Stimulated activated naive CD8-positive, alpha-beta T cell treated with anti-CD3 and anti-CD28 coated beads, Interleukin-15, Interleukin-2, amounts not matched to agents 100 U/mL and 50 U/mL, for 24 hours (primary cell): ENCODE results near the gene S1PR5.
A peak's percentile ranks its signal among the peaks of the same experiment; 100 is the strongest.

Experiments used
- ATAC-seq: fragments of 150-1000 bp; cut with Tn5 transposase; one replicate; pipeline ENCODE4 v1.10.0; 2021
- DNase-seq: peaks from one replicate; pipeline ENCODE4 v3.0.0; 2021

Gene S1PR5

DNA sequence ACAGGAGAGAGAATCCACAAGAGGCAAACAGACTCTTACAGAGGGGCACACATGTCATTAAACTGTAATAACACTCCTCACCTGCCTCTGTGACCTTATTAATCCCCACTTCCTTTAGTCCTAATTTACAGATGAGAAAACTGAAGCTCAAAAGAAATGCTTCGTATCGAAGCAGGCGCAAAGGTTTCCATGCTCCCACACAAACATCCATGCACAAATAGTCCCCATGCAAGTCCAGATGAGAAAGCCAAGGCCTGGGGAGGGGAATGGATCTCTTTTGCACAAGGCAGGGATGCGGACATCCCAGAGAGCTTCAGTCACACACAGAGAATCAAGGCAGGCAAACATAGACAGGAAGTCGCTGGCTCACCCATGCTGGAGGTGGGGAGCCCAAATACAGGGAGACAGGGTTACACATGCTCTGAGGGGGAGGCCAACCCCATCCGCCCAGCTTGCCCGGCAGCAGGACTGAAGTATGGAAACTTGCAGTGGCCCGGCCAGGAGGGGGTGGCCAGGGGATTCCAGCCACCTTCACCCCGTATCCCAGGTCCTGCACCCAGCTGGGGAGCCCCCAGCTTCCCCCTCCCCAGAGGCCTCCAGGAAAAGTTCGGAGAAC, 468 bp downstream of the S1PR5 start:
- DNase-seq (no peak), ATAC-seq (no peak)

DNA sequence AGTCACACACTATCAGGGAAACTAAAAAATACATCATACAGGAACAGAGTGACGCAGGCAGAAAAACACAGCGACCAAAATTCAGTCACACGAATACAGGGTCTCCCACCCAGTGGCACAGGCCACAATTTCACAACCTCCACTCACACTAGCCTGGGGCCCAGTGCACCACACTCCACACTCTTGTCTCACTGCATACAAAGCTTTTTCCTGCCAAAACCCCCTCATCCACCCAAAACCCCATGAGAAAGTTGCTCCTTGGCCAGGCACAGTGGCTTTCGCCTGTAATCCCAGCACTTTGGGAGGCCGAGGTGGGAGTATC, 1.2 kb downstream of the S1PR5 start:
- ATAC-seq (no peak), DNase-seq (no peak)

DNA sequence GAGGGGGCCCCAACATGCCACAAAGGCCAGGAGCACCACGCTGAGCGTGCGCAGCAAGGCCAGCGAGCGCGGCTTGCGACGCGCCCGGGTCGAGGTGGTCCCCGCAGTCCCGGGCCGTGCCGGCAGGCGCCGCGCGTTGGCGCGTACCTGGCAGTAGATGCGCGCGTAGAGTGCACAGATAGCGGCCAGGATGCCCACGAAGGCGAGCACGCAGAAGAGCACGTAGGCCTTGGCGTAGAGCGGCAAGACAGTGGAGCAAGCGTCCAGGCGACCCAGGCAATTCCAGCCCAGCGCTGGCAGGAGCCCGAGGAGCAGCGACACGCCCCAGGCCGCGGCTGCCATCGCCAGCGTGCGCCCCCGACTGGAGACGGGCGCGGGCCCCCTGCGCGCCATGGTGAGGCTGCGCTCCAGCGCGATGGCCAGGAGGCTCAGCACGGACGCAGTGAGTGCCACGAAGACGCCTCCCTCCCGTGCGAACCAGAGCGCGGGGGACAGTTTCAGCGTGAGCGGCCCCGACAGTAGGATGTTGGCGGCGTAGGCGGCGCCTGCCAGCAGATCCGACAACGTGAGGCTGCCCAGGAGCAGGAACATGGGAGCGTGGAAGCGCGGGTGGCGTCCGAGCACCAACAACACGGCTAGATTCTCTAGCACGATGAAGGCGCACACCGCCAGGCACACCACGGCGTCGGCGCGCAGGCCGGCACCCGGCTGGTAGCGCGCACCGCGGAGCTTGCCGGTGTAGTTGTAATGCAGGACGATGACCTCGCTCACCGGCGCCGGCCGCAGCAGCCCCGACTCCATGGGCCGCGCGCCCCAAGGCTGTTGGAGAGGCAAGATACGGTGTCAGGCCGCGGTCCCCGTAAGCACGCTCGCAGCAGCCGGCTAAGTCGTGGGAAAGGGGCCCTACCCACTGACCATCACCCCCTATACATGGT, 2.8 kb downstream of the S1PR5 start:
- peak; percentile 55 for DNase-seq
- peak; percentile 62 for ATAC-seq

DNA sequence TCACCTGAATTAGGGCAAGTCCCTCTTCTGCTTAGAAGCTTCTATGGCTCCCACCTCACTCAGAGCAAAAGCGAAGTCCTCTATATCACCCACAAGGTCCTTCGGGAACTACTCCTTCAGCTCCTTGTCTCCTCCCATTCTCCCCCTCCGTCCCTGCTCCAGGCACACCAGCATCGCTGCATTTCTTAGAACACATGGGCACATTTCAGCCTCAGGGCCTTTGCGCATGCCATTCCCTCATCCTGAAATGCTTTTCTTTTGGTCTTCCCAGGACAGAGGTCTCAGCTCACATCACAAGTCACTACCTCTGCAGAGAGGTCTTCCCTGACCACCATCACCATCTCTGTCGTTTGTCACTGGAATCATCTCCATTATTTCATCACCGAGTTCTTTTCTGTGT, 4.0 kb downstream of the S1PR5 start:
- DNase-seq (no peak), ATAC-seq (no peak)

DNA sequence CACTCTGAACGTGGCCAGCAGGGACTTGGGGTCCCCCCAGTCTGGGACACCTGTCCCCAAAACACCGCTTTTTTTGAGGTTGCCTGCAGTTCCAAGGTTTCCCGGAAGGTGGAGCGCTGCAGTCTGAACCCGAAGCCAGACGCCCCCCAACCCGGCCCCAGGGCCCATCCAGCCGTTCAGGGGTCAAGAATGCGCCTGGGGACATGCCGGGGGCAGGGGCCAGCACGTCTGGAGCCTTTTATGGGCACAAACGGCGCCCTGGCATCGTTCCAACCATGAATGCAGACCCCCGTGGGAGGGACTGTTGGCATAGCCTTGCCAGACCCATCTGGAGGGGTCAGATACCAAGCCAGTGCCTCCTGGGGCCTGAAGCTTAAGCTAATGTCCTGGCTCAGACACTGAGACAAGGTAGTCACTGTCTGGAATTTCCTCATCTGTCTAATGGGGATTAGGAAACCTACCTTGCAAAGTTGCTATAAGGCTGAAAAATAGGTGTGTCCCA, 6.9 kb downstream of the S1PR5 start:
- DNase-seq (peak; percentile 74), ATAC-seq (no peak)

DNA sequence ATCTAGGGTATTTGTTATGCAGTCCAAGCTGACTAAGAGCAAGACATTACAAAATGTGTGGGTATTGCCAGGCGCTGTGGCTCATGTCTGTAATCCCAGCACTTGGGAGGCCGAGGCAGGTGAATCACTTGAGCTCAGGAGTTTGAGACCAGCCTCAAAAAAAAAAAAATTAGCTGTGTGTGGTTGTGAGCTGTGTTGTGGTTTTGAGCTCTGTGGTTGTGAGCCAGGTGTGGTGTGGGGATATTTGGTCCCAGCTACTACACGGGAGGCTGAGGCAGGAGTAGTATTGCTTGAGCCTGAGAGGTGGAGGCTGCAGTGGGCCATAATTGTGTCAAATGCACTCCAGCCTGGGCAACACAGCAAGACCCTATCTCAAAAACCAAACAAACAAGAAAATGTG, 8.5 kb downstream of the S1PR5 start:
- DNase-seq (no peak), ATAC-seq (peak; percentile 80)

DNA sequence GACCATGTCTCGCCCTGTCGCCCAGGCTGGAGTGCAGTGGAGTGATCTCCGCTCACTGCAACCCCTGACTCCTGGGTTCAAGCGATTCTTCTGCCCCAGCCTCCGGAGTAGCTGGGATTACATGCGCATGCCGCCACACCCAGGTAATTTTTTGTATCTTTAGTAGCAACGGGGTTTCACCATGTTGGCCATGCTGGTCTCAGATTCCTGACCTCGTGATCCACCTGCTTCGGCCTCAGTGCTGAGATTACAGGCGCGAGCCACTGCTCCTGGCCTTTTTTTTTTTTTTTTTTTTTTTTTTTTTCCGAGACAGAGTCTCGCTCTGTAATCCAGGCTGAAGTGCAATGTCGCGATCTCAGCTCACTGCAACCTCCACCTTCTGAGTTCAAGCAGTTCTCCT, 9.2 kb downstream of the S1PR5 start:
- ATAC-seq, result no peak
- DNase-seq, result no peak

DNA sequence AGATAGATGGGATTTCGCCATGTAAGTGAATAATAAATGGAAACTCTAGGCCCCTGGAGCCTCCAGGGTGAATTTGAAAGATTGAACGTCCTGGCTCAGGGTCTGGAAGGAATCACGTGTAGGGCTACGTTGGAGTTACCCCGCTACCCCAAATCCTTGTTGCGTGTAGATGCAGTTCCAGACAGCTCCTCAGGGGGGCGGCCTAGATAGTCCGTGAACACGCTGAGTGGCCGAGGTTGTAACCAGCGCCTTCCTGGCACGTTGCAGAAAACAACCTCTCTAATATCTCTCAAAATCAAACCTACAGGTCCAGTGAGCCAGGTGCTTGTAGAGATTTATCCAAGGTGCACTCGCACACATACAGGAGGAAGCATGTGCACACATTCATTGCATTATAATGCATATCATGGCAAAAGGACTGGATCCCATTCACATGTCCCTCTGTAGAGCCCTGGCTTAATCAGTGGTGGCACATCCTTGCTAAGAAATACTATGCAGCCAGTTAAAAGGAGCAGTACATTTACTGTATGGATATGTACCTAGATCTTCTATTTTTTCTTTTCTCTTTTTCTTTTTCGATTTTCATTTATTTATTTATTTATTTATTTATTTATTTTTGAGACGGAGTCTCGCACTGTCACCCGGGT, 11.5 kb downstream of the S1PR5 start:
- DNase-seq (peak; percentile 90), ATAC-seq (peak; percentile 33)

DNA sequence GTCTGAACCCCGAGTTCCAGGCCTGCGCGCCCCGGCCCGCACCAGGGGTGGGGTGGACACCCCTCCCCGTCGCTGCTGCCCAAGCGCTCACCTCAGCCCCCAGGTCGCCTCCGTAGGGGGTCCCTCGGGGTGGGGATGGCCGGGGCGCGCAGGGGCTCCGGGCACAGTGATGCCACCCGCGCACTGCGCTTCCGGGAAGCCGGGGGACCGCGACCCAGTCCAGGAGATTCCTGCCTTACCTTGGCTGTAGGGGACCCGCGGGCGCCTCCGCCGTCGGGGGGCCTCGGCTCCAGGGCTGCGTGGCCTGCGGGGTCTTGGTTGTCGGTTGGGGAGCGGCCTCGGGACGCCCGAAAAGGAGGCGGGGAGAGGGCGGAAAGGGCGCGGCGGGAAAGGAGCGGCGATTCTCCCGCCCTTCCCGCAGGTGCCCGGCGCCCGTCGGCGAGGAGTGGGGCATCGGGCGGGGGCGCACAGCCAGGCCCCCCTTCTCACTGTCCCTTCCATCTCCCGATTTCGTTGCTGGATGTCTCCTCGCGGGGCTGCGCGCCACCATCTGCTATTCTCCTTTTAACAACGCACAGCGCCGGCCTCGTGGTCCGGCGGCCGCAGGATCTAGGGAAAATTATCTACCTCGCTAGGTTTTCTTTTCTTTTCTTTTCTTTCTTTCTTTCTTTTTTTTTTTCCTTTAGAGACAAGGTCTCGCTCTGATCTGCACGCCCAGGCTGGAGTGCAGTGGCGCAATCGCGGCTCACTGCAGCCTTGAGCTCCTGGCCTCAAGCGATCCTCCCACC, 14.1 kb downstream of the S1PR5 start, which contains the start of gene KEAP1:
KEAP1 (minus strand) TSS at position 355 of the 788 bp plus-strand sequence. CDS start 3,323 bp downstream, outside the sequence.
- DNase-seq (peak; percentile 57), ATAC-seq (peak; percentile 24)

DNA sequence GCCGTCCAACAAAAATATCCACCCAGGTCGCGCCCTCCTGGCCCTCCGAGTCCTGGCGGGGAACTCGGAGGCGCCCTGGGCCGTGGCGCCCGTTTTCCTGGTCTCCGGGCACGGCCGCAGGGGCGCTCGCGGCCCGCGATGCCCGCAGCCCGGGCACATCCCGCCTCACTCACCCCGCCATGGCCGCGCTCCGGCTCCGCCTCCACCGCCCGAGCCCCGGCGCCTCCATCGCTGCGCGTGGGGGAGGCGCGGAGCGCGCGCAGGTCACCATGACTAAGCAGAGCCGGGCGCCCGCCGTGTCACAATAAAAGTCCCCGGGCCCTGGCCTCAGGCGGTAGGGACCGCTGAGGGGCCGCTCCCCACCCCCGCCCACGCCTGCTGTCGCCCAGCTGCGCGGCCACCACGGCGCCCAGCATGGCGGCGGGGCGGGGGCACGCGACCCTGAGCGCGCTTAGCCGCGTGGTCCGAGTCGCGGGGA, 14.7 kb downstream of the S1PR5 start:
- ATAC-seq (peak; percentile 97), DNase-seq (peak; percentile 93)

DNA sequence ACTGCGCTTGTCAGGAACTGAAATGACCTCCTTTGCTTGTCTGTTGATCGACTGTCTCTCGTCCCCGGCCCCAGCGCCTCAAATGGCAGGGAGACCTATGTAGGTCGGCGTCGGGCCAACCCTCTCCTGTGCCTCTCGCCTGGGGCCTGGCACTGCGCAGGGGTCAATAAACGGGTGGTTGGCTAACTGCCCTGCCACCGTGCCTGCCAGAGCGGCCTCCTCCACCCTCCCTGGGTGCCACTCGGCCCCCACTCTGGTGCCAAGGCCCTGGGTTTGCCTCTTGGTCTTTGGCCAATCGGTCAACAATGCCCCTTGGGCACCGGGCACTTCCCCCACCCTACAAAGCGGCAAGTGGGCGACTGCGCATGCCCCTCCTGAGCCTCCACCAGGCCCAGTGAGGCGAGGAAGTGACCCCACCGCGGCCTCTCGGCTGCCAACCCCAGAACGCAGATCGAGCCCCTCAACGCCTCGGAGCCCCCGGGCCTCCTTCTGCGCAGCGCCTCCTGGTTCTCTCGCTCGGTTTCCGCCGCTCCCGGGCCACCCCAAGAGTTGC, 15.2 kb downstream of the S1PR5 start:
- DNase-seq (peak; percentile 70), ATAC-seq (peak; percentile 29)

DNA sequence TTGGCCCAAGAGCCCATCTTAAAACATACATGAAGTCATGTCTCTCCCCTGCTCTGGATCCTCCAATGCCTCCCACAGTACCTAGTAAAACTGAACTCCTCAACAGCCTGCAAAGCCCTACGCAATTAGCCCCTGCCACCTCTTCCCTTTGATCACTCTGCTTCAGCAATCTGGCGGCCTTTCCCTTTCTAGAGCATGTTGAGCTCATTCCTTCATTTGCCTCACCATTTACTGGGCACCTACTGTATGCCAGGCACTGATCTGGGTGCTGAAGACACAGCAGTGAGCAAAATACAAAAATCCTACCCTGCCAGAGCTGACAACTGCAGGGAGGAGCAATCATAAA, 17.0 kb downstream of the S1PR5 start:
- ATAC-seq, result no peak
- no peak for DNase-seq

DNA sequence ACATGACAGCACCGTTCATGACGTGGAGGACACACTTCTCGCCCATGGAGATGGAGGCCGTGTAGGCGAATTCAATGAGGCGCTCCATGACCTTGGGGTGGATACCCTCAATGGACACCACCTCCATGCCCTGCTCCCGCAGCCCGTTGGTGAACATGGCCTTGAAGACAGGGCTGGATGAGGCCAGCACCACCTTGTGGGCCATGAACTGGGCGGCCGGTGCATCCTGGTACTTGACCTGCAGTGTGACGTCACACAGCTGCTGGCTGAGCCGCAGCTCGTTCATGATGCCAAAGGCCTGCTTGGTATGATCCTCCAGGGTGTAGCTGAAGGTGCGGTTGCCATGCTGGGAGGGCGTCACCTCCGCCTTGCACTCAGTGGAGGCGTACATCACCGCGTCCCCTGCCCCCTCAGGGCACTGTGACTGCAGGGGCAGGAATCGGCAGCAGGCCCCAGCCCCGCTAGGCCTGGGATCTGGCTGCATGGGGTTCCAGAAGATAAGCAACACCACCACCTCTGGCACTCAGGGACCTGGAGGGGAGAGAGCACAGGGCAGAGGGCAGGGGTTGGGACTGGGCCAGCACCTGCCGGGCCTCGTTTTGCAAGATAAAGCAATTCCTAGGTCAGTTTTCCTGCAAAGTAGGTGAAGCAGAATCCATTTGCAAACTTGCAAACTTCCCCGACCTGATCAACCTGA, 17.5 kb downstream of the S1PR5 start:
- no peak for ATAC-seq
- no peak for DNase-seq

DNA sequence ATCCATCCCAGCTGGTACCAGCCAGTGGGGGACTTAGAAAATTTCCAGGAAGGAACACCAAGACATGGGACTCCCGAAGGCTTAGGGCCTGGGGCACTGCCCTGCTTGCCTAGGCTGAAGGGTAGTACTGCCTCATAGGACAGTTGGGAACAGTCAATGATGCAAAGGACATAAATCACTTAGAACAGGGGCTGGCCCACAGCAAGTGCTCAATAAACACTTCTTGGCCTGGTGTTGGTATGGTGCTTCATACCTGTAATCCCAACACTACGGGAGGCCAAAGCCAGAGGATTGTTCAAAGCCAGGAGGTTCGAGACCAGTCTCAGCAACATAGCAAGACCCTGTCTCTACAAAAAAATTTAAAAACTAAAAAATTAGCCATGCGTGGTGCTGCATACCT, 19.9 kb downstream of the S1PR5 start:
- no peak for DNase-seq
- ATAC-seq, result no peak

DNA sequence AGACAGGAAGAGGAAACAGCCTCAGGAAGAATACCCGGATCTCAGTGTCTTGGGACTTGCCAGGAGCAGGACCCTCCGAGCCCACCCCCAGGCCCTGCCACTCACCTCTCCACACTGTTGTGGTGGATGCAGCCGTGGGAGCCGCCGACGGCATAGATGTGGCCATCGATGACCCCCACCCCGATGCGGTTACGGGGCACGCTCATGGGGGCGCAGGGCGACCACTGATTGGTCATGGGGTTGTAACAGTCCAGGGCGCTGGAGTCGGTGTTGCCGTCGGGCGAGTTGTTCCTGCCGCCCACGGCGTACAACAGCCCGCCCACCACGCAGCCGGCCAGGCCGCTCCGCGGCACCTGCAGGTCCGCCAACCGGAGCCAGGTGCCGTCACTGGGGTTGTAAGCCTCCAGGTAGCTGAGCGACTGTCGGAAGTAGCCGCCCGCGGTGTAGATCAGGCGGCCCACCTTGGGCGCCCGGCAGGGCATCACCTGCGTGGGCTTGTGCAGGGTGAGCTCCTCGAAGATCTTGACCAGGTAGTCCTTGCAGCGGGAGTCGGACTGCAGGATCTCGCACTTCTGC, 25.7 kb downstream of the S1PR5 start:
- DNase-seq (no peak), ATAC-seq (no peak)

DNA sequence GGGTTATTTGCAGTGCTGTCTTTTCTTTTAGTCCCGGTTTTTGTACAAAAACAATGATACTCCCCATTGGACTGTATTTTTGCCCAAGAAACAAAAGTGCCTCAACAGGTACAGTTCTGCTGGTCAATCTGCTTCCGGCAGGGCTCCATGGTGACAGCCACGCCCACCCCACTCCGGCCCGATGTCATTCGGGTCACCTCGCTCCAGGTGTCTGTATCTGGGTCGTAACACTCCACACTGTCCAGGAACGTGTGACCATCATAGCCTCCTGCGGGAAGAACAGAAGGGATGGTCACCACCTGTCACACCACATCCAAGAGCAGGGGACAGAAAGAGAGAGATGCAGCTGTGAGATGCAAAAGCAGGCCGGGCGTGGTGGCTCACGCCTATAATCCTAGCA, 30.7 kb downstream of the S1PR5 start:
- DNase-seq (no peak), ATAC-seq (no peak)

DNA sequence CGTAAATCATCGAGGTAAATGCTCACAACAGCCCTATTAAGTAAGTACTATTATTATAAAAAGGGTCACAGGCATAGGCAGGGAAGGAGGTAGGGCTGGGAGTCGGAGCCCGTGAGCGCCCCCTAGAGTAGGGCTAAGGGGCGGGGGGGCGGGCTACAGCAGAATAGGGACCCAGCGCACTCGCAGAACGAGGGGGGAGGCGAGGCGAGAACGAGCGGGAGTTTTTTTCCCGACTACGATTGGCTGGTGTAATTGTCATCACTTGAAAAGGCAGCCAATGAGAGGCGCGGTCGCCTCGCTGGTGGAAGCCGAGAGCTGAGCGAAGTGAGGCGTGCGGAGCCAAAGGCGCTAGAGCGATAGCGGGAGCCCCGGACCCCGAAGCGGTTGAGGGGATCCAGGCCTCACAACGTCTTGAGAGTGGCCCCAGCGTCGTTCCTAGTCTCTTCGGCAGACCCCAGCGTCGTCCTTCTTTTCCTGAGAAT, 38.3 kb downstream of the S1PR5 start:
- ATAC-seq, result peak; percentile 98
- peak; percentile 89 for DNase-seq

DNA sequence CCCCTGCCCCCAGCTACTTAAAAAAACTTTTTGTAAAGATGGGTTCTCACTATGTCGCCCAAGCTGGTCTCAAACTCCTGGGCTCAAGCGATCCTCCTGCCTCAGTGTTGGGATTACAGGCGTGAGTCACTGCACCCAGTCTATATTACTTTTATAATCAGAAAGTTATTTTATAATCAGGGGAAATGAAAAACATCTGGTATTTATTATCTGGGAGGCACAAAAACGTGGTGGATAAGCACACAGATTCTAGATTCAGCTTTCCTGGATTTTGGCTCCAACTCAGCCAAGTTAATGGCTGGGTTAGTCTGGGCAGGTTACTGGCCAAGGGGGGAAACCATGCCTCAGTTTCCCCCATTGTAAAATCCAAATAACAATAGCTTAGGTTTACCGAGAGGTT, 38.8 kb downstream of the S1PR5 start:
- no peak for ATAC-seq
- no peak for DNase-seq

DNA sequence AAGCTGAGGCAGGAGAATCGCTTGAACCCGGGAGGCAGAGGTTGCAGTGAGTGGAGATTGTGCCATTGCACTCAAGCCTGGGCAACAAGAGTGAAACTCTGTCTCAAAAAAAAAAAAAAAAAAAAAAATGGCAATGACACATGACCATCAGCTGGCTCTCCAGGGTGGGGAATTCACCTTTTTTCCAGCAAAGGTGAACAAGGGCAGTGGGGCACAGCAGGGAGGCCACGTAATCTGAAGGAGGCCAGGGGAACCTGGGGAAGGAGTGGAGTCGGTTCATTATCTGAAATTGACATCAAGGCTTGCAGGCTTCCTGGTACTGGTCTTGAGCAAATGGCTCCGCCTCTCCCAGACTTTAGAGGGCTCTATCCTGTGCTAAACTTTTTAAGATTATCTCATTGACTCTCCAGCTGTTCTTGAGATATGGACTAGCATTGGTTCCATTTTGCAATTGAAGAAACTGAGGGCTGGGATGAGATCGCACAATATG, 42.2 kb downstream of the S1PR5 start:
- DNase-seq (no peak), ATAC-seq (no peak)

DNA sequence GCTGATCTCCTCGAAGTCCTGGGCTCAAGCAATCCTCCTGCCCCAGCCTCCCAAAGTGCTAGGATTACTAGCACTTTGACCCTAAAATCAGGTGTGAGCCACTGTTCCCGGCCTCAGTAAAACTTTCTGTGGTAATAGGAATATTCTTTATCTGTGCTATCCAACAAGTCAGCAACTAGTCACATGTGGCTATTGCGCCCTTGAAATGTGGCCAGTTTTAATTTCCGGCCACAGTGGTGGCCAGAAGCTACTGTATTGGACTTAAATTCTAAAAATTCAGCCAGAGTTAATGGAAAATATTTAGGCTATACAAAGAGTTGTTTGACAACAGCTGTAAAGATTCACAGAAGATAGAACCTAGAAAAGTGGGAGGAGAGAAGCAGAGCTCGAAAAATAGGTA, 44.1 kb downstream of the S1PR5 start:
- DNase-seq, result no peak
- no peak for ATAC-seq

DNA sequence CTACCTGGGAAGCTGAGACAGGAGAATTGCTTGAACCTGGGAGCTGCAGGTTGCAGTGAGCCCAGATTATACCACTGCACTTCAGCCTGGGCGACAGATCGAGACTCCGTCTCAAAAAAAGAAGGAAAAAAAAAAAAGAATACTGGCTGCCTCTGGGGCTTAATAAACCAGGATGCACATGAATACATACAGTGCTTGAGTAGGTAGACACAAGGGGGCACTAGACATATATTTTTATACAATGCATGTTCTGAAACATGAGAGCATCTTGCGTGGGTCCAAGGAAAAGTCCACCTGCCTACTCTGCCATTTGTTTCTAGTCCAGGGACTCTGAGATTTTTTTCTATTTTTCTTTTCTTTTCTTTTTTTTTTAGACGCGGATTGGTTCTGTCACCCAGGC, 45.3 kb downstream of the S1PR5 start:
- DNase-seq, result no peak
- peak; percentile 39 for ATAC-seq
